Thyroid gland (tissue), 4 donors: Measurements from ENCODE around the gene KLF11. TPM values are rescaled to one million over a fixed set of nuclear protein-coding genes. Genes with fewer than 3 reads are reported as not detected.

Source experiments
- DNase-seq, 2 donors: peaks; one replicate each; pipeline ENCODE4 v3.0.0-alpha.2; 2019
- H3K27ac ChIP-seq, 3 donors: fragments of 200-600 bp; sonication (generic); 1 replicate in 2 of 3; 2 replicates in 1 of 3; pipeline ENCODE4 v1.5.1; 2016 to 2019; ENCODE audit warnings: mild to moderate bottlenecking in 1 of 3, moderate library complexity in 1 of 3
- H3K27me3 ChIP-seq: fragments of 200-600 bp; sonication (generic); one replicate; pipeline ENCODE4 v1.5.1; 2019
- H3K36me3 ChIP-seq, 2 donors: fragments of 200-600 bp; sonication (generic); one replicate each; pipeline ENCODE4 v1.5.1; 2016 to 2019
- H3K4me1 ChIP-seq, 2 donors: fragments of 200-600 bp; sonication (generic); one replicate each; pipeline ENCODE4 v1.5.1; 2017 to 2019
- H3K4me3 ChIP-seq, 3 donors: fragments of 200-600 bp; sonication (generic); replicated peaks in 1 of 3; 1 replicate in 2 of 3; 2 replicates in 1 of 3; pipeline ENCODE4 v1.5.1; 2016; ENCODE audit warnings: mild to moderate bottlenecking in 1 of 3
- H3K9me3 ChIP-seq: fragments of 200-600 bp; sonication (generic); one replicate; pipeline ENCODE4 v1.5.1; 2017
- POLR2A ChIP-seq, 2 donors: fragments of 450-650 bp; IDR thresholded peaks; one replicate each; pipeline ENCODE4 v1.6.1; 2017; ENCODE audit warnings: antibody characterized with exemption in 2 of 2, mild to moderate bottlenecking in 2 of 2, moderate library complexity in 1 of 2
- WGBS, 2 donors: methylation state at CpG; one replicate each; pipeline ENCODE4 v1.1.5; 2017; 5-methylcytosine and 5-hydroxymethylcytosine counted together
- intact Hi-C: fragments of 100-400 bp; cut with DNase I; formaldehyde crosslinking; loops from one replicate; pipeline ENCODE4 v1.15.1; 2023
- total RNA-seq, 4 donors: library from RNA; depleted of rRNA; stranded (reverse); fragments of >200 nt; gene quantifications; one replicate each; pipeline ENCODE4 v1.2.3, GENCODE V29; 2016
- TF ChIP-seq, protein P1 (sequence below), 6 experiments: fragments of 200-600 bp in 3 of 6; fragments of 450-650 bp in 3 of 6; sonication (generic) in 3 of 6; IDR thresholded peaks; one replicate each; pipeline ENCODE4 v1.5.1; 2016 to 2019; ENCODE audit warnings: antibody characterized with exemption in 6 of 6, mild to moderate bottlenecking in 2 of 6, inconsistent platforms in 1 of 6, moderate library complexity in 1 of 6

Gene KLF11
- total RNA-seq, 4 donors from 2014 or later: 11.2 to 44.2 (median 23.7) TPM

DNA sequence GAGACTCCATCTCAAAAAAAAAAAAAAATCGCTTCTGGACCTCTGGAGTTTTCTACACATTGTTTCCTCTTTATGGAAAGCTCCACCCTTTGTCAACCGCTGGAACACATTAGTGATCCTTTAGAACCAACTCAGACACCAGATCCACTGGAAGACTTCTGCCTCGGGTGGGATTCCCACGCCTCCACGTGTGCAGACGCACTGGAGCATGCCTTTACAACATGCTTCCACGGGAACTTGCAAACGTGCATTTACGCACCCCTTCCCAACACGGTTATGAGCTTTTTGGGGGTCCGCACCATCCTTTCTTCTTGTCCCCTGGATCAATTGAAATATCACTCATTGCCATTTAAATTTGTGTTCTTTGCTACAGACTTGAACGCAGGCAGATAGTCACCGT is 31.8 kb downstream of the KLF11 start:
- DNase-seq: no peak
- 84 to 87% methylated on average over 13 of the region's 13 CpGs for WGBS, 2 donors
- no peaks in the 10 kb centered on the region for H3K36me3 ChIP-seq
- H3K4me3 ChIP-seq: no peak overlapping the region
- intact Hi-C loops: no loop called here
- no peak for TF ChIP-seq POLR2A (IDR thresholded peaks at IDR 0.05)
- TF ChIP-seq, protein P1, sequence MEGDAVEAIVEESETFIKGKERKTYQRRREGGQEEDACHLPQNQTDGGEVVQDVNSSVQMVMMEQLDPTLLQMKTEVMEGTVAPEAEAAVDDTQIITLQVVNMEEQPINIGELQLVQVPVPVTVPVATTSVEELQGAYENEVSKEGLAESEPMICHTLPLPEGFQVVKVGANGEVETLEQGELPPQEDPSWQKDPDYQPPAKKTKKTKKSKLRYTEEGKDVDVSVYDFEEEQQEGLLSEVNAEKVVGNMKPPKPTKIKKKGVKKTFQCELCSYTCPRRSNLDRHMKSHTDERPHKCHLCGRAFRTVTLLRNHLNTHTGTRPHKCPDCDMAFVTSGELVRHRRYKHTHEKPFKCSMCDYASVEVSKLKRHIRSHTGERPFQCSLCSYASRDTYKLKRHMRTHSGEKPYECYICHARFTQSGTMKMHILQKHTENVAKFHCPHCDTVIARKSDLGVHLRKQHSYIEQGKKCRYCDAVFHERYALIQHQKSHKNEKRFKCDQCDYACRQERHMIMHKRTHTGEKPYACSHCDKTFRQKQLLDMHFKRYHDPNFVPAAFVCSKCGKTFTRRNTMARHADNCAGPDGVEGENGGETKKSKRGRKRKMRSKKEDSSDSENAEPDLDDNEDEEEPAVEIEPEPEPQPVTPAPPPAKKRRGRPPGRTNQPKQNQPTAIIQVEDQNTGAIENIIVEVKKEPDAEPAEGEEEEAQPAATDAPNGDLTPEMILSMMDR (IDR thresholded peaks at IDR 0.05): no peak
- no peaks in the 10 kb centered on the region for H3K9me3 ChIP-seq
- H3K27ac ChIP-seq: no peak overlapping the region
- no peaks in the 10 kb centered on the region for H3K27me3 ChIP-seq
- peaks cover 6 to 17% of the 10 kb centered on the region in 2 donors for H3K4me1 ChIP-seq

DNA sequence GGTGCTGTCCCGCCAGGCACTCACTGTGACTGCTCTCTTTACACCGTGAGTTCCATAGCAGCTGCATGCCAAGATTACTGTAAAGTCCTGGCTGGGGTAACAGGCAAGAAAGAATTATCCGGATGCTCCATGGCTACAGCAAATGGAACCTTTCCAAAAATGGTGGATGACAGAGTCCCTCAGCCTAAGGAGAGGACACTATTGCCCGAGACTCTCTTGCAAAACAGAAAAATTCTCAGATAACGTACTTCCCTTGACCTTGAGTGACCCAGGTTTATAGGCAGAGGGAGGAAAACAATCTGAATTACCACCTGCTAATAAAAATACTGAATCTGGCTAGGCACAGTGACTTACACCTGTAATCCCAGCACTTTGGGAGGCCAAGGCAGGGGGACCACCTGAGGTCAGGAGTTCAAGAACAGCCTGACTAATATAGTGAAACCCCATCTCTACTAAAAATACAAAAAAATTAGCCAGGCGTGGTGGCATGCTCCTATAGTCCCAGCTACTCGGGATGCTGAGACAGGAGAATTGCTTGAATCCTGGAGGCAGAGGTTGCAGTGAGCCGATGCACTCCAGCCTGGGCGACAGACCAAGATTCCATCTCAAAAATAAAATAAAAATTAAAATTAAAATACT is 32.3 kb downstream of the KLF11 start:
- 63 to 81% methylated on average over 9 of the region's 9 CpGs for WGBS, 2 donors
- Histone ChIP-seq H3K27me3 (no peaks in the 10 kb centered on the region), H3K36me3 (no peaks in the 10 kb centered on the region), H3K4me1 (peaks cover 10 to 21% of the 10 kb centered on the region in 2 donors), H3K4me3 (no peak overlapping the region), H3K9me3 (no peaks in the 10 kb centered on the region), H3K27ac (no peak overlapping the region)
- no peak for DNase-seq
- TF ChIP-seq, protein P1 (IDR thresholded peaks at IDR 0.05): no peak
- TF ChIP-seq POLR2A (IDR thresholded peaks at IDR 0.05): no peak
- intact Hi-C loops: no loop called here

DNA sequence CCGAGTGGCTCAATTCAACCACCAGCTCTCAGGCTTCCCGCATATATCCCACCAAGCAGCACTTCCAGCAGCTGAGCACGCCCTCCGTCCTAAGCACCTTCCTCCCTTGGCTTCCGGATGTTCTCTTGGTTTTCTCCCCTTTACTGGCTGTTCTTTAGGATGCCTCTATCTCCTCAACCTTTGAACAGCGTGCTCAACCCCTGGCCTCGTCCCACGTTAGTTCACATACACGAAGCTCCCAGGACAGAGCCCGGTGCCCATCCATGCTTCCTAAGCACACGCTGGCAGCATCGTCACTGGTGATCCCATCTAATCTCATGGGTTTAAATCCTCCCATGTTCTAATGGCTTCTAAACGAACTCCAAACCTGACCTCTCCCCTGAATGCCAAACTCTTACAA is 33.2 kb downstream of the KLF11 start:
- Histone ChIP-seq H3K27me3 (no peaks in the 10 kb centered on the region), H3K36me3 (no peaks in the 10 kb centered on the region), H3K4me3 (no peak overlapping the region), H3K4me1 (peaks cover 10 to 23% of the 10 kb centered on the region in 2 donors), H3K9me3 (no peaks in the 10 kb centered on the region), H3K27ac (no peak overlapping the region)
- DNase-seq: no peak
- WGBS, 2 donors: 80 to 93% methylated on average over 13 of the region's 13 CpGs
- intact Hi-C loops: no loop called here
- TF ChIP-seq, protein P1 (IDR thresholded peaks at IDR 0.05): no peak
- no peak for TF ChIP-seq POLR2A (IDR thresholded peaks at IDR 0.05)

DNA sequence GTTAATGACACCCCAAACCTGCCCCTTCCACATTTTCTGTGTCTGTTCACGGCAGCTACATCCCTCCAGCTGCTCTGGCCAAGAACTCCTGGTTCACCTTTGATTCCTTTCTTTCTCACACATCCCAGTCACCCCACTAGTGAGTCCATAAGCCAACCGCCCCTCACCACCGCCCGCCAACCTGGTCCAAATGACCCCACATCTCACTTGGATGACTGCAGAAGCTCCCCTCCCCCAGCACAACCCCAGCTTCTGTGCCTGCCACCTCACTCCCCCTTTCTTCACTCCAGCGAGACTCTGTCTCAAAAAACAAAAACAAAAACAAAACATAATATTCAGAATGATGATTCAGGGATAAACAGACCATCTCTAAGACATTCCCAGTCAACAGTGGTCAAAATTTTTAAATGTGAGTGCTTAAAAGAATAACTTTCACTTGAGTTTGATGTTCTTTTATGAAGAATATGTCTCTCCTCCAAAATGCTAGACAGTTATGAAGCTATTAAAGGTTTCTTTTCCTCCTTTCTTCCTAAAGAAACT is 33.7 kb downstream of the KLF11 start:
- Histone ChIP-seq H3K36me3 (no peaks in the 10 kb centered on the region), H3K9me3 (no peaks in the 10 kb centered on the region), H3K4me3 (no peak overlapping the region), H3K27ac (no peak overlapping the region), H3K27me3 (no peaks in the 10 kb centered on the region), H3K4me1 (peaks cover 10 to 23% of the 10 kb centered on the region in 2 donors)
- TF ChIP-seq, protein P1 (IDR thresholded peaks at IDR 0.05): no peak
- TF ChIP-seq POLR2A (IDR thresholded peaks at IDR 0.05): no peak
- intact Hi-C loops: no loop called here
- no peak for DNase-seq
- WGBS, 2 donors: 86 to 90% methylated on average over 5 of the region's 5 CpGs

DNA sequence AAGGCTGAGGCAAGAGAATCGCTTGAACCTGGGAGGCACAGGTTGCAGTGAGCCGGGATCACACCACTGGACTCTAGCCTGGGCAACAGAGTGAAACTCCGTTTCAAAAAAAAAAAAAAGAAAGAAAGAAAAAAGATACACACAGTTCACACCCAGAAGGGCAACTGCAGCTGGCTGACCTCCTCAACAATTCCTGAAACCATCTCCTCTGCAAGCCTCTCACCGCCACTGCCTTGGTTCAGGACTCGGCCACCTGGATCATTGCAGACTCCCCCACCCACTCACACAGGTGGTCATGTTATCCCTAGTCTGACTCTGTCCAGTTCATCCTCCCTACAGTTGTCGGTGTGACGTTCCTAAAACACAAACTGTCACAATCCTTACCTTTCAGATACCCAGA is 34.7 kb downstream of the KLF11 start:
- TF ChIP-seq POLR2A (IDR thresholded peaks at IDR 0.05): no peak
- TF ChIP-seq, protein P1 (IDR thresholded peaks at IDR 0.05): no peak
- H3K4me3 ChIP-seq: no peak overlapping the region
- no peaks in the 10 kb centered on the region for H3K36me3 ChIP-seq
- H3K27ac ChIP-seq: no peak overlapping the region
- peaks cover 10 to 24% of the 10 kb centered on the region in 2 donors for H3K4me1 ChIP-seq
- 79 to 88% methylated on average over 7 of the region's 7 CpGs for WGBS, 2 donors
- intact Hi-C loops: no loop called here
- H3K9me3 ChIP-seq: no peaks in the 10 kb centered on the region
- no peak for DNase-seq
- no peaks in the 10 kb centered on the region for H3K27me3 ChIP-seq
